Measurements from ENCODE around the gene KLF4.

Gene KLF4

GRCh38 chr9:107471552-107471951 is 18.0 kb downstream of the KLF4 start:
- TF ChIP-seq, protein P1, sequence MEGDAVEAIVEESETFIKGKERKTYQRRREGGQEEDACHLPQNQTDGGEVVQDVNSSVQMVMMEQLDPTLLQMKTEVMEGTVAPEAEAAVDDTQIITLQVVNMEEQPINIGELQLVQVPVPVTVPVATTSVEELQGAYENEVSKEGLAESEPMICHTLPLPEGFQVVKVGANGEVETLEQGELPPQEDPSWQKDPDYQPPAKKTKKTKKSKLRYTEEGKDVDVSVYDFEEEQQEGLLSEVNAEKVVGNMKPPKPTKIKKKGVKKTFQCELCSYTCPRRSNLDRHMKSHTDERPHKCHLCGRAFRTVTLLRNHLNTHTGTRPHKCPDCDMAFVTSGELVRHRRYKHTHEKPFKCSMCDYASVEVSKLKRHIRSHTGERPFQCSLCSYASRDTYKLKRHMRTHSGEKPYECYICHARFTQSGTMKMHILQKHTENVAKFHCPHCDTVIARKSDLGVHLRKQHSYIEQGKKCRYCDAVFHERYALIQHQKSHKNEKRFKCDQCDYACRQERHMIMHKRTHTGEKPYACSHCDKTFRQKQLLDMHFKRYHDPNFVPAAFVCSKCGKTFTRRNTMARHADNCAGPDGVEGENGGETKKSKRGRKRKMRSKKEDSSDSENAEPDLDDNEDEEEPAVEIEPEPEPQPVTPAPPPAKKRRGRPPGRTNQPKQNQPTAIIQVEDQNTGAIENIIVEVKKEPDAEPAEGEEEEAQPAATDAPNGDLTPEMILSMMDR (IDR thresholded peaks at IDR 0.05): no peak

DNA sequence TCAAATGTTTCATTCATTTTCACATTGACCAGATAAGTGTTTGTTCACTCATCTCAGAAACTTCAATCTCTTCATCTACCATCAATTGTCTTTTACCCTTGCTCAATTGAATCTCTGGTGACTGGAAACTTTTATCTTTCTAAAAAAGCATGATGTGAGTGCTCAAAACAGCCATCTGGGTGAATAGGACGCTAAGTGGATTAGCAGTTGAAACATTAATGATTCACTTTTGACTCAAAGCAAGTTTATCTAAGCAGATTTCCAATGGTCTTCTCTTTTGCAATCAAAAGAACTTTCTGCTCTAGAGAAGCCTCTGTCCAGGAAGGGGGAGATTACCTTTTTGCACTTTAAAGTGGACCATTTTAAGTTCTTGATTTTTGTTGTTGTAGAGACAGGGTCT is 22.2 kb downstream of the KLF4 start:
- TF ChIP-seq, protein P1 (IDR thresholded peaks at IDR 0.05): no peak

GRCh38 chr9:107466826-107467225 is 22.7 kb downstream of the KLF4 start:
- TF ChIP-seq, protein P1 (IDR thresholded peaks at IDR 0.05): no peak

DNA sequence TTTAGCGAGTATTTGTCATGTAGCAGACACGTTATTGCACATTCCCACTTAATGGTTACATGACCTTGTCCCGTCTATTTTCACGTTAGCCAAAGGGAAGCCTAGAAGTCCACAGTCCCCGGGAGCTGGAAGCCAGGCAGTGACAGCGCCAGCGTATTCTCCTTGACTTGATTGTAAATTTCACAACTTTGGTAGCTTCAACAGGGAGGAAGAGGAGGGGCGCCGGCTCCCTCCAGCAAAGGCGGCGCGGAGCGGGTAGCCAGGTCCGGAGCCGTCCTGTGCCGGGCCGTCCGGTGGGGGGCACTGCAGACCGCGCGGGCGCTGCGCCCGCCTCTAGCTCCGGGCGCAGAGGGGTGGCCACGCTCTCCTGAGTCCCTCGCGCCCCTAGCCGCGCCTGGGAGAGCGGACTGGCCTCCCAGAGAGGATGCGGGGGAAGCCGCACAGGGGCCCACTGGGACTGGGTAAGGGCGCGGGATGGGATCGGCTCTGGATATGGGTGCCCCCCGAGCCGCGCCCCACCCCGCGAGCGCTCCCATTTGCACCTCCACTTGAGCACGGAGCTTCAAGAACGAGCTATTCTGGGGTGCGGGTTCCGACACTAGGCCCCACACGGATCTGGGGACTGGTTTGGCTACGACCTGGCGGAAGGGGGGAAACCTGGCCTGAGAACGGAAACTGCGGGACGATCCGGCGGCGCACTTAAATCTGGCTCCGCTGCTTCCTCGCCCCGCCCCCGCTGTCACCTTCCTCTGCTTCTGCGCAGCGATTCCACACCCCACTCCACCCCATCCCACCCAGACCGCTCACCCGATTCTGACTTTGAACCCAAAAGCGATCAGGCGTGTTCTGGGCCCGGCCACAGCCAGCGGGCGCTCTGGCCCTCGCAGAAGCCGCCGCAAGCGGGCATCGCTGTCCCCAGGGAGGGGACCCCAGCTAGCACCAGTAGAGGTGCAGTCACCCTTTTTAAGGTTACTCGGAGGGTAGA is 23.8 kb downstream of the KLF4 start:
- TF ChIP-seq, protein P1 (IDR thresholded peaks at IDR 0.05): no peak

DNA sequence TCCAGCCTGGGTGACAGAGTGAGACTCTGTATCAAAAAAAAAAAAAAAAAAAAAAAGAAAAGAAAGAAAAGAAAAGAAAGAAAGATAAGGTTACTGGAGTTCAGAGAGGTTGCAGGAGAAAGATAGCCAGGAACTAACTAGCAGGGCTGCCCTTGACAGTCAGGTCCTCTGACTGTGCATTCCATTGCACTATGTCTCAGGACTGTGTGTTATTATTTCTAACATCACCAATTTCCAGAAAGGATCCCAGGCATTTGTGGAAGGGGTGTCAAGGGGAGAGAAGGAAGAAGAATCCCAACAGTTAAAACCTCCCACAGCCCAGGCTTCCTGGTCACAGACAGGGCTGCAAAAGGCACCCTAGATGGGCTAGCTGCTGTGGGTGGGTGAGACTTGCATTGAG is 25.1 kb downstream of the KLF4 start:
- TF ChIP-seq, protein P1 (IDR thresholded peaks at IDR 0.05): no peak

- TF ChIP-seq, protein P1 (IDR thresholded peaks at IDR 0.05): no peak
Measured at GRCh38 chr9:107462691-107463090, 26.9 kb downstream of the KLF4 start.

DNA sequence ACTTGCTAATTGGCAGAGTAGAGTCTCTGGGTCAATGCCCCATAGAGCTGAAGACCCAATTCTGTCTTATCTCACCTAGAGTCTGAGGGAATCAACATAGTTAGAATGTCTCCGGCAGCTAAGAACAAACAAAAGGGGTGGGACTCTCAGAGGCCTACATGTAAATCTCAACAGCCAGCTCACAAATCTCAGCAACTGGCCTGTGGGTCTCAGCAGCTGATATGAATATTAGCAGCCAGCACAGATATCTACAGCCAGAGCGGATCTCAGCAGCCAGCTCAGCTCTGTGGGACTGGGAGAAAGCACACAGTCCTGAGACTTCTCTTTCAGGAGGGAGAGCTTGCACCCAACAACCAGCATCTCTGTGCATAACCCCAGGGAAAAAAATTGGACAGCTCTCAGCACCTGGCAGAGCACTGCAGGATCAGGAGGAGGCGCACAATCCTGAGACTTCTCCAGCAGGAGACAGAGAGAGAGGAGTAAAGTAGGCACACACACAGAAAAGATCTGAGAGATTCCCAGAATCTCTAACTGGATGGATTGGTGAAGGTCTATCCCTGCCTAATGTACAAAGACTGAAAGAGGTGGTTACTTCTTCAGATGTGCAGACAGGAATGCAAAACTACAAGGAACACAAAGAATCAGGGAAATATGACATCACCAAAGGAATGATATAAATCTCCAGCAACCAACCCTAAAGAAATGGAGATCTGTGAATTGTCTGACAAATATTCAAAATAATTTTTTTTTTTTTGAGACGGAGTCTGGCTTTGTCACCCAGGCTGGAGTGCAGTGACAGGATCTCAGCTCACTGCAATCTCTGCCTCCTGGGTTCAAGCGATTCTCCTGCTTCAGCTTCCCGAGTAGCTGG is 29.2 kb downstream of the KLF4 start:
- TF ChIP-seq, protein P1 (IDR thresholded peaks at IDR 0.05): no peak
